HCT116 (cell line): ENCODE measurements around the gene COL4A1. TPM values are rescaled to one million over a fixed set of nuclear protein-coding genes. Genes with fewer than 3 reads are reported as not detected.

Experiments
- ATAC-seq: fragments of 200-7000 bp; cut with Tn5 transposase; 2 replicates; pipeline ENCODE4 v1.9.1; 2020; ENCODE audit warnings: mild to moderate bottlenecking, moderate library complexity
- BruUV-seq: library from RNA; stranded (reverse); fragments of 400-500 nt; replicated peaks from 2 replicates; lab custom pipeline; 2021; lab: Mats Ljungman, UMichigan
- CTCF ChIA-PET: fragments of 300-600 bp; sonication (Branson Sonifier 250); formaldehyde crosslinking; loops from one replicate; lab custom pipeline; 2021; ENCODE audit warnings: antibody characterized with exemption; lab: Charles Lee
- POLR2A ChIA-PET: fragments of 300-600, 350-600 bp; sonication (Branson Sonifier 250); formaldehyde crosslinking; loops from one replicate; lab custom pipeline; 2021; ENCODE audit warnings: antibody characterized with exemption; lab: Charles Lee
- RAD21 ChIA-PET, 2 experiments: fragments of 300-600 bp; sonication (Branson Sonifier 250); formaldehyde crosslinking; loops; one replicate each; lab custom pipeline; 2023; ENCODE audit warnings: low total read pairs in 2 of 2; ENCODE audit not compliant: uncharacterized antibody in 2 of 2, unreplicated experiment in 2 of 2, low non-redundant PET in 1 of 2; lab: Charles Lee
- DNase-seq: peaks from one replicate; pipeline ENCODE4 v3.0.0-alpha.2; 2010; ENCODE audit warnings: low read depth, low spot score
- H2AFZ ChIP-seq: fragments of 200-600 bp; shearing (Covaris generic), sonication (generic); 2 replicates; pipeline ENCODE4 v1.6.1; 2017; ENCODE audit warnings: low read depth, mixed run types, mixed read lengths, antibody characterized with exemption, low read length; ENCODE audit not compliant: poor library complexity, severe bottlenecking
- H3K27ac ChIP-seq: 2 replicates; pipeline ENCODE4 v1.5.1; 2012; ENCODE audit warnings: low read depth, low read length
- H3K27me3 ChIP-seq: fragments of 200-600 bp; sonication (generic); 2 replicates; pipeline ENCODE4 v1.6.1; 2016; ENCODE audit warnings: mixed run types, low read length, mixed read lengths; ENCODE audit not compliant: insufficient read depth
- H3K36me3 ChIP-seq, 2 experiments: fragments of 200-500 bp in 1 of 2; fragments of 200-600 bp in 1 of 2; sonication (Bioruptor generic) in 1 of 2; sonication (generic) in 1 of 2; 2 replicates each; pipeline versions ENCODE4 v1.5.1 to v1.6.1; 2014 to 2016; ENCODE audit warnings: low read length in 2 of 2, inconsistent platforms in 1 of 2, mixed read lengths in 1 of 2, mixed run types in 1 of 2; ENCODE audit not compliant: insufficient read depth in 2 of 2, control insufficient read depth in 1 of 2
- H3K4me1 ChIP-seq, 2 experiments: fragments of 200-600 bp in 1 of 2; sonication (generic) in 1 of 2; 2 replicates each; pipeline versions ENCODE4 v1.5.1 to v1.6.1; 2012 to 2017; ENCODE audit warnings: low read length in 2 of 2, inconsistent platforms in 1 of 2, mild to moderate bottlenecking in 1 of 2, mixed read lengths in 1 of 2, mixed run types in 1 of 2, moderate library complexity in 1 of 2; ENCODE audit not compliant: insufficient read depth in 2 of 2, control insufficient read depth in 1 of 2
- H3K4me2 ChIP-seq: fragments of 200-600 bp; sonication (generic); 2 replicates; pipeline ENCODE4 v1.6.1; 2017; ENCODE audit warnings: mixed run types, low read length, mixed read lengths
- H3K4me3 ChIP-seq, 2 experiments: fragments of 200-600 bp in 1 of 2; sonication (generic) in 1 of 2; replicated peaks in 1 of 2; 2 replicates each; pipeline ENCODE4 v1.5.1; 2011 to 2016; ENCODE audit warnings: low read length in 2 of 2, control low read depth in 1 of 2, low read depth in 1 of 2, mild to moderate bottlenecking in 1 of 2, mixed read lengths in 1 of 2, mixed run types in 1 of 2
- H3K79me2 ChIP-seq: fragments of 200-600 bp; sonication (generic); 2 replicates; pipeline ENCODE4 v1.6.1; 2017; ENCODE audit warnings: mild to moderate bottlenecking, mixed run types, low read length, moderate library complexity, mixed read lengths; ENCODE audit not compliant: insufficient read depth
- H3K9ac ChIP-seq: fragments of 200-600 bp; sonication (generic); 2 replicates; pipeline ENCODE4 v1.6.1; 2016; ENCODE audit warnings: low read length, mixed read lengths
- H3K9me2 ChIP-seq: fragments of 200-600 bp; sonication (generic), shearing (Covaris generic); 2 replicates; pipeline ENCODE4 v1.6.1; 2017; ENCODE audit warnings: mixed run types, mild to moderate bottlenecking, moderate library complexity; ENCODE audit not compliant: insufficient read depth
- H3K9me3 ChIP-seq, 2 experiments: fragments of 200-500 bp in 1 of 2; fragments of 200-600 bp in 1 of 2; sonication (Bioruptor generic) in 1 of 2; sonication (generic) in 1 of 2; 2 replicates each; pipeline ENCODE4 v1.6.1; 2014 to 2017; ENCODE audit warnings: low read length in 2 of 2, mixed read lengths in 2 of 2, inconsistent platforms in 1 of 2, low read depth in 1 of 2, mild to moderate bottlenecking in 1 of 2, mixed run types in 1 of 2, moderate library complexity in 1 of 2; ENCODE audit not compliant: control insufficient read depth in 1 of 2, insufficient read depth in 1 of 2
- H4K20me1 ChIP-seq: fragments of 200-600 bp; sonication (generic), shearing (Covaris generic); 2 replicates; pipeline ENCODE4 v1.6.1; 2017; ENCODE audit warnings: mixed run types, mild to moderate bottlenecking, moderate library complexity; ENCODE audit not compliant: insufficient read depth
- CBX3 ChIP-seq: IDR thresholded peaks from 2 replicates; pipeline ENCODE4 v1.6.1; 2012; ENCODE audit warnings: low read depth
- CEBPB ChIP-seq: IDR thresholded peaks from 2 replicates; pipeline ENCODE4 v1.6.1; 2012; ENCODE audit warnings: low read depth
- ELF1 ChIP-seq: IDR thresholded peaks from 2 replicates; pipeline ENCODE4 v1.6.1; 2012; ENCODE audit warnings: low read depth, borderline replicate concordance
- EZH2 ChIP-seq: fragments of 200-600 bp; sonication (generic); IDR thresholded peaks from 2 replicates; pipeline ENCODE4 v1.6.1; 2017; ENCODE audit warnings: antibody characterized with exemption, mixed run types
- EZH2phosphoT487 ChIP-seq: fragments of 200-600 bp; IDR thresholded peaks from 2 replicates; pipeline ENCODE4 v1.6.1; 2018; ENCODE audit warnings: antibody characterized with exemption, borderline replicate concordance
- JUND ChIP-seq: IDR thresholded peaks from 2 replicates; pipeline ENCODE4 v1.6.1; 2012
- MAX ChIP-seq: IDR thresholded peaks from 2 replicates; pipeline ENCODE4 v1.6.1; 2012
- POLR2A ChIP-seq: IDR thresholded peaks from 2 replicates; pipeline ENCODE4 v1.7.0; 2011; ENCODE audit warnings: borderline replicate concordance; ENCODE audit not compliant: insufficient read depth, insufficient read length; ENCODE audit errors: extremely low read depth
- REST ChIP-seq: IDR thresholded peaks from 2 replicates; pipeline ENCODE4 v1.6.1; 2012; ENCODE audit warnings: low read depth
- SP1 ChIP-seq: IDR thresholded peaks from 2 replicates; pipeline ENCODE4 v1.6.1; 2012; ENCODE audit warnings: low read depth
- SRF ChIP-seq: IDR thresholded peaks from 2 replicates; pipeline ENCODE4 v1.6.1; 2012; ENCODE audit warnings: low read depth
- TCF7L2 ChIP-seq: IDR thresholded peaks from 2 replicates; pipeline ENCODE4 v1.7.0; 2011; ENCODE audit warnings: borderline replicate concordance, inconsistent platforms; ENCODE audit not compliant: insufficient read depth, insufficient read length; ENCODE audit errors: extremely low read depth
- YY1 ChIP-seq: IDR thresholded peaks from 2 replicates; pipeline ENCODE4 v1.6.1; 2011; ENCODE audit warnings: low read length, low read depth, moderate library complexity, mild to moderate bottlenecking; ENCODE audit not compliant: insufficient replicate concordance; ENCODE audit errors: extremely low read depth
- ZBTB33 ChIP-seq: IDR thresholded peaks from 2 replicates; pipeline ENCODE4 v1.6.1; 2011; ENCODE audit warnings: mild to moderate bottlenecking, low read length, moderate library complexity; ENCODE audit not compliant: insufficient replicate concordance; ENCODE audit errors: extremely low read depth
- intact Hi-C: fragments of 100-400 bp; cut with micrococcal nuclease; formaldehyde crosslinking; loops from 2 replicates; pipeline ENCODE4 v1.10.0; 2022
- total RNA-seq: library from RNA; stranded (reverse); gene quantifications from one replicate; pipeline ENCODE4 v1.2.1, GENCODE V29; 2021; ENCODE audit not compliant: unreplicated experiment

Gene COL4A1
- total RNA-seq, 1 experiment from 2014 or later: 0.57 TPM

GRCh38 chr13:110263404-110263803, 43.6 kb downstream of the COL4A1 start:
- Histone ChIP-seq H3K36me3 (no peaks in the 10 kb centered on the region), H3K9me2 (no peaks in the 10 kb centered on the region), H2AFZ (no peak overlapping the region), H3K27me3 (no peaks in the 10 kb centered on the region; the same call in 1 of the 2 replicates), H3K9me3 (no peaks in the 10 kb centered on the region), H3K4me3 (no peak overlapping the region), H3K9ac (no peak overlapping the region), H3K27ac (no peak overlapping the region), H4K20me1 (no peaks in the 10 kb centered on the region), H3K79me2 (no peaks in the 10 kb centered on the region), H3K4me2 (no peak overlapping the region), H3K4me1 (no peaks in the 10 kb centered on the region)
- RAD21 ChIA-PET: no interaction called here
- no peak for TF ChIP-seq ELF1
- TF ChIP-seq EZH2phosphoT487: no peak
- TF ChIP-seq ZBTB33: no peak
- no peak for TF ChIP-seq JUND
- TF ChIP-seq SRF: no peak
- TF ChIP-seq TCF7L2: no peak
- no peak for TF ChIP-seq POLR2A
- TF ChIP-seq SP1: no peak
- TF ChIP-seq YY1: no peak
- no peak for TF ChIP-seq MAX
- TF ChIP-seq EZH2: no peak
- no peak for TF ChIP-seq CEBPB
- TF ChIP-seq REST: no peak
- TF ChIP-seq CBX3: no peak
- CTCF ChIA-PET: no interaction called here
- intact Hi-C loops: no loop called here
- POLR2A ChIA-PET: no interaction called here
- DNase-seq (no peak), ATAC-seq (no peak)
- no TSS peak for BruUV-seq
